Measurements from ENCODE around the gene ZNF219.

ZNF219 gene

DNA sequence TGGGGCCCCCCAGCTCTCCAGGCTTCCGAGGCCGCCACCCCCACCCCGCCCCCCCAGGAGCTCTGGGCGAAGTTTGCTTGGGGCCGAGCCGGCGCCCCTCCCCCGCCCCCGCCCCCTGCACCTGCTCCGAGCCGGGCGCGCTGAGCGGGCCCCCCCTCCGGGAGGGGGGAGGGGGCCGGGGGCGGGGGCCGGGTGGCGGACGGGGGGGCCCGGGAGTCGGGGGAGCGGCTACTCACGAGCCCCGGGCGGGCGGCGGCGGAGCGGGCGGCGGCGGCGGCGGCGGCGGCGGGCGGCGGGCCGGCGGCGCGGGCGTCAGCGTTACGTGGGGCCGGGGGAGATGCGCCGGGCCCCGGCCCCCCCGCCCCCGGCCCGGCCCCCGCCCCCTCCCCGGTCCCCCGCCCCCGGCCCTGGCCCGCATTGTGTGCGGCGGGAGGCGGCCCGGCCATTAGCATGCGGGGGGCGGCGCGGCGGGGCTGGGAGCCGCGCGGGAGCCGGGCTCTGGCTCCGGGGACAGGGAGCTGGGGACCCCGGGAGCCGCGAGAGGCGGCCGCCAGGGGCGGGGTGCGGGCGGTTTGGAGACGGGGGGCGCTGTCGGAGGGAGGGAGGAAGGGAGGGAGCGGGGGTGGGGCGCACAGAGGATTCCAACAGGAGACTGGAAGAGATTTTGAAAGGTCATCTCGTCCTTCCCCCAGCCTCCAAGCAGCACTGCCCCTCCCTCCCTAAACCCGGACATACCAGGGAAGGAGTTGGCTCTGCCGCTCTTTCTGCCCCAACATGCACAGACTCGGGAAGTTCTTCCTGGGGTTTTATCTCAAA is at the start of gene ZNF219:
Gene ZNF219, minus strand, starts transcription at position 580 of the 816 bp plus-strand sequence. CDS start 5,064 bp downstream, outside the sequence.
- peak in 1 of 2 donors; percentile 33 for DNase-seq (ENCODE audit: low read depth in 1 of 2, low spot score in 1 of 2)

DNA sequence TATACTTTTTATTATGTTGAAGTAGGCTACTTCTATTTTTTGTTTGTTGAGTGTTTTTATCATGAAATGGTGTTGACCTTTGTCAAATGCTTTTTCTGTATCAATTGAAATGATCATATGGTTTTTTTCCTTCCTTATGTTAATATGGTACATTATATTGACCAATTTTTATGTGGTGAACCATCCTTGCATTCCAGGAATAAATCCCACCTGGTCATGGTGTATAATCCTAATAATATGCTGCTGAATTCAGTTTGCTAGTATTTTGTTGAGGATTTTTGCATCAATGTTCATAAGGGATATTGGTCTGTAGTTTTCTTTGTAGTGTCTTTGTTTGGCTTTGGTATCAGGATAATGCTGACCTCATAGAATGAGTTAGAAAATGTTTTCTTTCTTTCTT is 47.0 kb upstream of the ZNF219 start:
- no peak for DNase-seq (ENCODE audit: low read depth in 1 of 2, low spot score in 1 of 2)

DNA sequence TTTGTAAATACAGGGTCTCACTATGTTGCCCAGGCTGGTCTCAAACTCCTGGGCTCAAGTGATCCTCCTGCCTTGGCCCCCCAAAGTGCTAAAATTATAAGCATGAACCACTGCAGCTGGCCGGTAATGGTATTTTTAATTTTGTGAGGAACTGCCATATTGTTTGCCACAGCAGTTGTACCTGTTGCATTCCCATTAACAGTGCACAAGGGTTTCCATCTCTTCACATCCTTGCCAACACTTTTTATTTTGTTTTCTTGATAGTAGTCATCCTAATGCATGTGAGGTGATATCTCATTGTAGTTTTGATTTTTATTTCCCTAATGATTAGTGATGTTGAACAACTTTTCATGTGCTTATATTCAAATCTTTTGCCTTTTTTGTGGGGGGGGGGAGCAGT is 43.9 kb upstream of the ZNF219 start:
- DNase-seq (ENCODE audit: low read depth in 1 of 2, low spot score in 1 of 2) = no peak

DNA sequence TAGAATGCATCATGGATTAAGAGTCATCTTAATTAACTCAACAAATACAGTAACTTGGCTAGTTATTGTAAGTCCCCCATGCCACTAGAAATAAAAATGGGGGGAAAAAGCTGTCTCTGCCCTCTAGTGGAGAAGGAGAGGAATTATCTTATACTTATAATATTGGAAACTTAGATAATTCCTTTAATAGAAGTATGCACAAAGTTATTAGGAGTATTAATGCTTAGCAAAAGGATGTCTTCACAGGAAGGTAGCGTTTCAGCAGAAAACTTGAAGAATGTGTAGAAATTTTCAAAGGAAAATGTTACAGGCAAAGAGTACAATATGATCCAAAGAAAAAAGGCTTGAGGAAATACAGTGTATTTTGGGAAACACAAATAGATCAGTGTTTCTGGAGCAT is 37.6 kb upstream of the ZNF219 start:
- DNase-seq (ENCODE audit: low read depth in 1 of 2, low spot score in 1 of 2) = no peak

DNA sequence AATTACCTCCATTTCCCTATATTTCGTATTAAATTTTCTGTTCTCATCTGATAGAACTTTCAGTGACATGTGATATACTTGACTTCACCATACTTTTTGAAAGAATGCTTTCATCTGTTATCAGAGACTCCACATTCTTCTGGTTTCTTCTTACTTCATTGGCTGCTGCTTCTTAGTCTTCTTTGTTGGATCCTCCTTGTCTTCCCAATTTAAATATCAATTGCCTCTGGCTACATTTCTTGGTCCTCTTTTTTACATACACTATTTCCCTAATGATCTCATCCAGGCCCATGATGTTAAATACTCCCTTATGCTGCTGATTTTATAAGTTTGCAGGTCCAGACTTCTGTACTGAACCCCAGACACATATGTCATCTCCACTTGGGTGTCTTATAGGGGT is 35.4 kb upstream of the ZNF219 start:
- DNase-seq (ENCODE audit: low read depth in 1 of 2, low spot score in 1 of 2) = no peak

DNA sequence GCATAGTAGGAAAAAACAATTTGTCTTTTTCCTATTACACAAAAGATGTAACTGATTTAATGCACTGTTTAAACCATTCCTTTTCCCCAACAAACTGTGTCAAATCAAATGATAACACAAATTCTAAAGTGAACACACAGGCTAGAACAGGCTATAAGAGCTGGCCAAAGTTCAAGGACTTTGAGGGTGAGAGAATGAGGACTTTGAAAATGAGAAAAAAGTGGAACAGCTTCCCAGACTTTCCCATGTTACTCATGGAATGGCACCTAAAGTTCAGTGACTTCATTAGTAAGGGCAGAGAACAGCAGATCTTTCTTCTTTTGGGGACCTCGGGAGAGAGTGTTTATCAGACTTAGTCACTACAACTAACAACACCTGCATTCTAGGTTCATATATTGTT is 25.0 kb upstream of the ZNF219 start:
- DNase-seq (ENCODE audit: low read depth in 1 of 2, low spot score in 1 of 2) = no peak

- no peak for DNase-seq (ENCODE audit: low read depth in 1 of 2, low spot score in 1 of 2)
These were observed 22.7 kb upstream of the ZNF219 start for GRCh38 chr14:21121122-21121521.

DNA sequence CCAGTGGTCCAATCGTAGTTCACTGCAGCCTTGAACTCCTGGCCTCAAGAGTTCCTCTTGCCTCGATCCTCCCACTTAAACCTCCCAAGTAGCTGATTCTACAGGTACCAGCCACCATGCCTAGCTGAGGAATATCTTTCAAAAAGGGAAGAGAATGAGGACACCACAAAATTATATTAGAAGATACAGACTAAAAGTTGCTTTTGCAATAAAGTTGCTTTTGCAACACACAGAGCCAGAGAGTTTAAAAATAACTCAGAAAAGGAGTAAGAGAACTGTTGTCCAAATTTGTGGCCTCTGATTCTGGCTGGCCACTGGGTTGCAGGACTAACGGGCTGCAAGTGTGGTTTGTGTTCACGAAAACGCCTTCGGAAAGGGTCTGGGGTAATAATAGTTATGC is 22.2 kb upstream of the ZNF219 start:
- DNase-seq (ENCODE audit: low read depth in 1 of 2, low spot score in 1 of 2) = no peak

GRCh38 chr14:21118933-21119332 is 20.5 kb upstream of the ZNF219 start:
- no peak for DNase-seq (ENCODE audit: low read depth in 1 of 2, low spot score in 1 of 2)

GRCh38 chr14:21113369-21113768 is 14.9 kb upstream of the ZNF219 start:
- DNase-seq (ENCODE audit: low read depth in 1 of 2, low spot score in 1 of 2) = no peak

GRCh38 chr14:21112255-21112654 is 13.8 kb upstream of the ZNF219 start:
- no peak for DNase-seq (ENCODE audit: low read depth in 1 of 2, low spot score in 1 of 2)

GRCh38 chr14:21109377-21110138 is 11.1 kb upstream of the ZNF219 start:
- no peak for DNase-seq (ENCODE audit: low read depth in 1 of 2, low spot score in 1 of 2)

- no peak for DNase-seq (ENCODE audit: low read depth in 1 of 2, low spot score in 1 of 2)
These were observed 10.3 kb upstream of the ZNF219 start for GRCh38 chr14:21108791-21109190.

DNA sequence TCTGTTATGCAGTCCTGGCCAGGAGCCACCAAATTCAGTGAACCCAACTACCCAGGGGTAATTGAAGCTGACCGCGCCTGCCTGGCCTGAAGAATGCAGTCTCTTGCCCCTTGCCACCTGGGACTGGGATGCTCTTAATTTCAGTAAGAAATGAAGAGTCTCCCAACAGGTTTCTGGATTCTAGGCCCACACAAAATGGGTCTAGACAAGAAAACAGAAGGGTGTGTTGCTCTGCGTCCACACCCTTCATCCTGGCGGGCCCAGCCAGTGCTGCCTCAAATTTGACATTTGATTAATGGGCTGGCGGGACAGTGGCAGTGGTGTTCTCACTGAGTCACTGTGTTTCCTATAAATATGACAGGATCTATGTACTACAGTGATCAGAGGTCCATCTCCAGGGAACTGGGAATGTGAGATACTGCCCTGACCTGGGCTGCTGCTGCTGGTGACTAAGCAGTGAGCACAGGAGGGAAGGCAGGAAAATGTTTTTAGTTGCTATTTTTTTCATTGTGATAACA is 8.9 kb upstream of the ZNF219 start:
- no peak for DNase-seq (ENCODE audit: low read depth in 1 of 2, low spot score in 1 of 2)

GRCh38 chr14:21106498-21107282 is 8.2 kb upstream of the ZNF219 start:
- DNase-seq (ENCODE audit: low read depth in 1 of 2, low spot score in 1 of 2) = peak; percentile 54 to 62

GRCh38 chr14:21106176-21106497 is 7.7 kb upstream of the ZNF219 start:
- DNase-seq (ENCODE audit: low read depth in 1 of 2, low spot score in 1 of 2) = no peak

- no peak for DNase-seq (ENCODE audit: low read depth in 1 of 2, low spot score in 1 of 2)
These were observed 6.6 kb upstream of the ZNF219 start for GRCh38 chr14:21105095-21105494.

GRCh38 chr14:21104448-21105060 is 6.1 kb upstream of the ZNF219 start:
- DNase-seq (ENCODE audit: low read depth in 1 of 2, low spot score in 1 of 2) = peak in 1 of 2 donors; percentile 45

DNA sequence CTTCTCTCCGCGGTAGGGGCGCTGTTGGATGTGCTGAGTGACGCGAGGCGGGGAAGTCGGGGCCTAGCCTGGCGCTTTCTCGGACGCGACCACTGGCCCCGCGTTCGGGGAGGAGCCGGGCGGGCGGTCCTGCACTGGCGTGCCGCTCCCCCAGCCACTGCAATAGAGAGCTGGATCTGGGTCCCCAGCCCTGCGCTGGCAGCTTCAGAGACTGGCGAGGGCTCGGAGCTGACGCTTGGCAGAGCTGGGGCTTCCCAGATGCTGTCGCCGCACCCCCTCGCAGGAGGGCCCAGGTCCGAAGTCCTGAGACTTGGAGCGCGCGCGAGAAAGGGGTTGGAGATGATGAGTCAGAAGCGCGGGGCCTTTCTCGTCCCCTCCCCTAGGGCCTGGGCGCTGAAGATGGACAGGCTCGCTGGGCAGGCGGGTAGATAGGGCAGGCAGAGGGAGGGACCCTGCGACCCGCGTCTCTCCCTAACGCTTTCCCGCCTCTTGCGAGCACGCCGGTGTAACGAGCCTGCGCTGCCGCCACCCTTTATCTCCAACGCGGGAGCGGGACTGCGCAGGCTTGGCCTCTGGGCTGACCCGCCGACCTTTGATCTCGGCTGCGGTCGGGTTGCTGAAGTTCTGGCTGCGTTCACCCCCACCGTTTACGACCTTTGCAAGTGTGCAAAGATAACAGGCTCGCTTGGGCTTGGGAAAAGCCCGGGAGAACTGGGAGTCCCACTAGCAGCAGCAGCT is 5.4 kb upstream of the ZNF219 start:
- peak; percentile 82 to 84 for DNase-seq (ENCODE audit: low read depth in 1 of 2, low spot score in 1 of 2)

DNA sequence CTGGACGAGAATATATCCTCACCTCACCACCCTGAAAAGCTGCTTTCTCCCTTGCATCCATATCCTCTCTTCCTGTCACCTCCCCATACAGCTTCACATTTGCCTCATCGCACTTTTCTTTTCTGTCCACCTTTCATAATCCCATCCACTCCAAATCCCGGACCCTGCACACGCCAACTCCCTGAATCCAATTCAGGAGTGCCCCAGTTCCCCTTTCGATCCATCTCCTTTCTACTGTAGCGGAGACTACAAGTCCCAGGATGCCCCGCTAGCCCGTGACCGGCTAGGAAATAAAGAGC is 4.9 kb upstream of the ZNF219 start:
- DNase-seq (ENCODE audit: low read depth in 1 of 2, low spot score in 1 of 2) = no peak

Measured in activated T-helper 1 cell treated with anti-CD3 and anti-CD28 coated beads, Interleukin-2, amount 50 U/mL, for 16 hours (primary cell).